Fibroblast of the aortic adventitia (primary cell): ENCODE data around the gene FRK. TPM values are rescaled to one million over a fixed set of nuclear protein-coding genes. Genes with fewer than 3 reads are reported as not detected.
"Not testable (repeated sequence)": the region's sequence is repeated elsewhere in the genome, so short reads cannot be mapped to it uniquely, and the experiment has no call there.

Experiments
- DNase-seq: peaks from one replicate; pipeline ENCODE4 v3.0.0-alpha.2; 2010; ENCODE audit warnings: low read depth
- H3K4me3 ChIP-seq: 2 replicates; pipeline ENCODE4 v1.5.1; 2011; ENCODE audit warnings: low read depth, mild to moderate bottlenecking, control low read depth, low read length, moderate library complexity
- total RNA-seq: library from RNA; depleted of rRNA; stranded (reverse); fragments of >200 nt; gene quantifications from 2 replicates; pipeline ENCODE4 v1.2.3, GENCODE V29; 2012; ENCODE audit warnings: low replicate concordance
- TF ChIP-seq, protein P1 (sequence below): IDR thresholded peaks from 2 replicates; pipeline ENCODE4 v1.5.1; 2011; ENCODE audit warnings: mild to moderate bottlenecking, low read length, control low read depth, inconsistent platforms; ENCODE audit not compliant: insufficient read depth

The FRK gene
- total RNA-seq, 1 donor: 2.0 TPM

GRCh38 chr6:115969930-115970273, 90.8 kb downstream of the FRK start:
- DNase-seq: peak; percentile 48
- TF ChIP-seq, protein P1, sequence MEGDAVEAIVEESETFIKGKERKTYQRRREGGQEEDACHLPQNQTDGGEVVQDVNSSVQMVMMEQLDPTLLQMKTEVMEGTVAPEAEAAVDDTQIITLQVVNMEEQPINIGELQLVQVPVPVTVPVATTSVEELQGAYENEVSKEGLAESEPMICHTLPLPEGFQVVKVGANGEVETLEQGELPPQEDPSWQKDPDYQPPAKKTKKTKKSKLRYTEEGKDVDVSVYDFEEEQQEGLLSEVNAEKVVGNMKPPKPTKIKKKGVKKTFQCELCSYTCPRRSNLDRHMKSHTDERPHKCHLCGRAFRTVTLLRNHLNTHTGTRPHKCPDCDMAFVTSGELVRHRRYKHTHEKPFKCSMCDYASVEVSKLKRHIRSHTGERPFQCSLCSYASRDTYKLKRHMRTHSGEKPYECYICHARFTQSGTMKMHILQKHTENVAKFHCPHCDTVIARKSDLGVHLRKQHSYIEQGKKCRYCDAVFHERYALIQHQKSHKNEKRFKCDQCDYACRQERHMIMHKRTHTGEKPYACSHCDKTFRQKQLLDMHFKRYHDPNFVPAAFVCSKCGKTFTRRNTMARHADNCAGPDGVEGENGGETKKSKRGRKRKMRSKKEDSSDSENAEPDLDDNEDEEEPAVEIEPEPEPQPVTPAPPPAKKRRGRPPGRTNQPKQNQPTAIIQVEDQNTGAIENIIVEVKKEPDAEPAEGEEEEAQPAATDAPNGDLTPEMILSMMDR: no peak
- no peak overlapping the region for H3K4me3 ChIP-seq

- TF ChIP-seq, protein P1: no peak
- no peak overlapping the region for H3K4me3 ChIP-seq
- peak; percentile 3 for DNase-seq
These were observed 91.3 kb downstream of the FRK start for GRCh38 chr6:115969207-115969929.

DNA sequence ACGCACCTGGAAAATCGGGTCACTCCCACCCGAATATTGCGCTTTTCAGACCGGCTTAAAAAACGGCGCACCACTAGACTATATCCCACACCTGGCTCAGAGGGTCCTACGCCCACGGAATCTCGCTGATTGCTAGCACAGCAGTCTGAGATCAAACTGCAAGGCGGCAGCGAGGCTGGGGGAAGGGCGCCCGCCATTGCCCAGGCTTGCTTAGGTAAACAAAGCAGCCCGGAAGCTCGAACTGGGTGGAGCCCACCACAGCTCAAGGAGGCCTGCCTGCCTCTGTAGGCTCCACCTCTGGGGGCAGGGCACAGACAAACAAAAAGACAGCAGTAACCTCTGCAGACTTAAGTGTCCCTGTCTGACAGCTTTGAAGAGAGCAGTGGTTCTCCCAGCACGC, 100.4 kb downstream of the FRK start:
- not testable (repeated sequence) for H3K4me3 ChIP-seq, DNase-seq

DNA sequence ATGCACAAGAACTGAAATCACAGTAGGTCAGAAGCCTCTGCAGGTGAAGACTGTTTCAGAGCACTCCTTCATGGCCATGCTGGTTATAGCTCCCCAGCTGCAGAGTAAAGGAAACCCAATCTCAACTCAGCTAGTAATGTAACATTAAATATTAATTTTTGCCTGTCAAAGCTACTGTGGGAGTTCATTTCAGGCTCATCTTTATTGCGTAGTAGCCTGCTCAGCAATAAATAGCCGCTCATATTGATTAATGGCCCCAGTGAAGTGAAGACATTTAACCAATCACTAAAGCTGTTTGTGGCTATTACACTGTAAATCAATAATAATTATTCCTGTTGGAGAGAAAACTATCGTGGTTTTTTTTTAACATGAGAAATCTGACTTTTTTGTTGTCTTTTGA, 101.7 kb downstream of the FRK start:
- H3K4me3 ChIP-seq: no peak overlapping the region
- DNase-seq: no peak
- TF ChIP-seq, protein P1: no peak

DNA sequence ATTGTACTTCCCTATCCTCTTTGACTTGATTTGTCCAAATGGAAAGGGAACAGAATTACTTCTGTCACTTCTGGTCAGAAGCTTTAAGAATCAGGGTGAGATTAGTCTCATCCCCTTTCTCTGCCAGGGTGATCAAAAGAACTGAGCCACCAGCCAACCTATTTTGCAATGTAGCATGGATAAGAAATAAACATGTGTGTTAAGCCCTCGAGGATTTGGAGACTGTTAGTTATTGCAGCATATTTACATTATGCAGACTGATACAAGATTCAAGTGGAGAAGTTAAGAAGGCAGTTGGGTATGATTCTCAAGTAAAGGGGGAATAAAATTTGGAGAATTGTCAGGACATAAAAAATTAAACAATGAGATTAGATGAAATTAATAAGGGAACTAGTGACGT, 106.0 kb downstream of the FRK start:
- DNase-seq: no peak
- no peak overlapping the region for H3K4me3 ChIP-seq
- TF ChIP-seq, protein P1: no peak

DNA sequence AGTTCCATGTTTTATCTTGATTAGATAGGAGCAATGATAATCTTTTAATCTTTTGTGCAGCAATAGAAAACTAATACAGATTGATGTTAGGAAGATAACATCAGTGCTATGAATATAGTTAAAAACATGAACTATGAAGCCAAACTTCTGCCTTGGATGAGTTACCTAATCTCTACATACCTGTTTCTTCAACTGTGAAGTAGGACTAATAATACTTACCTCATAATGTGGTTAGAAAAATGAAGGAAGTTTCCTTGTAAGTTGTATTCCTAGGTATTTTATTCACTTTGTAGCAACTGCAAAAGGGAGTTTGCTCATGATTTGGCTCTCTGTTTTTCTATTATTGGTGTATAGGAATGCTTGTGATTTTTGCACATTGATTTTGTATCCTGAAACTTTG, 111.9 kb downstream of the FRK start:
- TF ChIP-seq, protein P1: no peak
- no peak overlapping the region for H3K4me3 ChIP-seq
- DNase-seq: no peak

GRCh38 chr6:115947966-115948541, 112.6 kb downstream of the FRK start:
- TF ChIP-seq, protein P1: no peak
- H3K4me3 ChIP-seq: no peak overlapping the region
- no peak for DNase-seq
